Mucosa of rectum (tissue), 2 donors: ENCODE results near the gene RAB3IP.
"Not testable (repeated sequence)": the region's sequence is repeated elsewhere in the genome, so short reads cannot be mapped to it uniquely, and the experiment has no call there.

ENCODE experiments used
- H3K27ac ChIP-seq, 2 donors: one replicate each; pipeline ENCODE4 v1.7.0; 2013; ENCODE audit warnings: inconsistent platforms in 2 of 2, low read depth in 2 of 2, low read length in 2 of 2
- H3K27me3 ChIP-seq, 2 donors: one replicate each; pipeline ENCODE4 v1.7.0; 2013; ENCODE audit warnings: low read length in 2 of 2; ENCODE audit not compliant: control insufficient read depth in 2 of 2, insufficient read depth in 2 of 2
- H3K36me3 ChIP-seq, 2 donors: one replicate each; pipeline ENCODE4 v1.7.0; 2013; ENCODE audit warnings: low read length in 2 of 2; ENCODE audit not compliant: control insufficient read depth in 2 of 2, insufficient read depth in 2 of 2
- H3K4me1 ChIP-seq, 2 donors: one replicate each; pipeline ENCODE4 v1.7.0; 2013; ENCODE audit warnings: low read length in 2 of 2, mild to moderate bottlenecking in 1 of 2; ENCODE audit not compliant: control insufficient read depth in 2 of 2, insufficient read depth in 2 of 2
- H3K4me3 ChIP-seq, 2 donors: one replicate each; pipeline ENCODE4 v1.7.0; 2013; ENCODE audit warnings: low read length in 2 of 2
- H3K9ac ChIP-seq, 2 donors: one replicate each; pipeline ENCODE4 v1.7.0; 2013; ENCODE audit warnings: low read length in 2 of 2, low read depth in 1 of 2, mild to moderate bottlenecking in 1 of 2
- H3K9me3 ChIP-seq, 2 donors: one replicate each; pipeline ENCODE4 v1.7.0; 2013; ENCODE audit warnings: low read length in 2 of 2; ENCODE audit not compliant: control insufficient read depth in 2 of 2
- donor health status: healthy.
- donor health status: Normal muscosa, but diverticular disease.

RAB3IP gene

DNA sequence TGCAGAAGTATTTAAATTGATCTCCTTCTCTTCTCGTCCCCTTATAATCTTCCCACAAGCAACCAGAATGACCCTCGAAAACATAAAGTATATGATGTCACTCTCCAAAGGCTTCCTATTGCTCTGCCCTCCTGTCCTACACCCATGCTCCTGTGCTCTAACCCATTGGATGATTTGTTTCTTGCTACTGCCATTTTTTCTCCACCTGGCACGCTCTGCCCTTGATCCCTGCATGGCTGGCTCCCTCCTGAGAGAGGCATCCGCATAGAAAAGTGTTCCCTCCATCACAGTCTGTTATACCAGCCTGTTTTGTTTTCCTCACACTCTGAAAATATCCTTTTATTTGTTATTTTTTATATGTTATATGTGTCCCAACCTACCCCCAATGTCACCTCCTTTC lies 106.2 kb downstream of the RAB3IP start:
- H3K4me1 ChIP-seq, result no peaks in the 10 kb centered on the region
- H3K4me3 ChIP-seq, result no peak overlapping the region
- H3K36me3 ChIP-seq, result no peaks in the 10 kb centered on the region
- H3K9ac ChIP-seq, result no peak overlapping the region
- no peaks in the 10 kb centered on the region for H3K9me3 ChIP-seq
- no peaks in the 10 kb centered on the region for H3K27me3 ChIP-seq
- no peak overlapping the region for H3K27ac ChIP-seq

GRCh38 chr12:69846976-69847375 lies 108.3 kb downstream of the RAB3IP start:
- Histone ChIP-seq H3K9me3 (no peaks in the 10 kb centered on the region), H3K4me1 (no peaks in the 10 kb centered on the region), H3K36me3 (no peaks in the 10 kb centered on the region), H3K9ac (no peak overlapping the region), H3K27ac (no peak overlapping the region), H3K27me3 (no peaks in the 10 kb centered on the region), H3K4me3 (no peak overlapping the region)

- no peak overlapping the region for H3K9ac ChIP-seq
- H3K9me3 ChIP-seq, result no peaks in the 10 kb centered on the region
- no peak overlapping the region for H3K27ac ChIP-seq
- no peaks in the 10 kb centered on the region for H3K36me3 ChIP-seq
- no peaks in the 10 kb centered on the region for H3K27me3 ChIP-seq
- H3K4me3 ChIP-seq, result no peak overlapping the region
- H3K4me1 ChIP-seq, result no peaks in the 10 kb centered on the region
These were observed 113.3 kb downstream of the RAB3IP start for GRCh38 chr12:69851976-69852375.

- not testable (repeated sequence) for H3K9ac ChIP-seq, H3K4me1 ChIP-seq, H3K27me3 ChIP-seq, H3K36me3 ChIP-seq, H3K27ac ChIP-seq, H3K4me3 ChIP-seq, H3K9me3 ChIP-seq
These were observed 114.7 kb downstream of the RAB3IP start for GRCh38 chr12:69853176-69853961.

GRCh38 chr12:69866698-69867097 lies 128.0 kb downstream of the RAB3IP start:
- no peak overlapping the region for H3K27ac ChIP-seq
- H3K27me3 ChIP-seq, result no peaks in the 10 kb centered on the region
- H3K9me3 ChIP-seq, result no peaks in the 10 kb centered on the region
- no peaks in the 10 kb centered on the region for H3K36me3 ChIP-seq
- no peak overlapping the region for H3K9ac ChIP-seq
- H3K4me3 ChIP-seq, result no peak overlapping the region
- no peaks in the 10 kb centered on the region for H3K4me1 ChIP-seq

DNA sequence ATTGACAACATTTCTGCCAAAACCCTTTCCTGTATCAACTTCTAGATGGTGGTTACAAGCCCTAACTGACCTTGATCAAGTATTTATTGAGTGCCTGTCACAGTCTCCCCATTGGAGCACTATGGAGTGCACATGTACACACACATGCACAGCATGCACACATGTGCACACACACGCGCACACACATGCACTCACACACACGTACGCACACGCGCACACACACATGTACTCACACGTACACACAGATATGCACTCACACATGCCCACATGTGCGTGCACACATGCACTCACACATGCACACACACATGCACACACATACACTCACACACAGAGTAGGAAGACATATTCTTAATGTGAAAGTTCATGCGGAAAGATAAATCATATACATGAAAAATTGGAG lies 130.0 kb downstream of the RAB3IP start:
- Histone ChIP-seq H3K27ac (no peak overlapping the region), H3K4me3 (no peak overlapping the region), H3K27me3 (no peaks in the 10 kb centered on the region), H3K9ac (no peak overlapping the region), H3K36me3 (no peaks in the 10 kb centered on the region), H3K4me1 (no peaks in the 10 kb centered on the region), H3K9me3 (no peaks in the 10 kb centered on the region)

DNA sequence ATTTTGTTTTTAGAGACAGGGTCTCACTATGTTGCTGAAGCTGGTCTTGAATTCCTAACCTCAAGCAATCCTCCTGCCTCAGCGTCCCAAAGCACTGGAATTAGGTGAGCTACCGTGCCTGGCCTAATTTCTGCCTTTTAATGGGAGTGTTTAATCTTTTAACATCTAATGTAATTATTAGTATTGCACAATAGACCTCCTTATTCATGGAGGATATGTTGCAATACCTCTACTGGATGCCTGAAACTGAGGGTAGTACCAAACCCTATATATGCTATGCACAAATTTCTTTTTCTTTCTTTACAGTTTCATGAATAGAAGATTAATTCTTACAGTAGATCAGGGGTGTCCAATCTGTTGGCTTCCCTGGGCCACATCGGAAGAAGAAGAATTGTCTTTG lies 134.1 kb downstream of the RAB3IP start:
- Histone ChIP-seq H3K36me3 (no peaks in the 10 kb centered on the region), H3K27ac (no peak overlapping the region), H3K4me1 (no peaks in the 10 kb centered on the region), H3K4me3 (no peak overlapping the region), H3K9me3 (no peaks in the 10 kb centered on the region), H3K27me3 (no peaks in the 10 kb centered on the region), H3K9ac (no peak overlapping the region)
